Left kidney (tissue), 2 donors: ENCODE results near the gene ANTKMT. TPM values are rescaled to one million over a fixed set of nuclear protein-coding genes. Genes with fewer than 3 reads are reported as not detected.

ENCODE experiments used
- DNase-seq: peaks from one replicate; pipeline ENCODE4 v3.0.0-alpha.2; 2013
- polyA plus RNA-seq: library from polyadenylated mRNA; unstranded; fragments of 120-200 nt; gene quantifications from one replicate; pipeline ENCODE4 v1.2.1, GENCODE V29; 2013; ENCODE audit not compliant: insufficient read length

The ANTKMT gene
- polyA plus RNA-seq, 1 donor = 9.0 TPM

DNA sequence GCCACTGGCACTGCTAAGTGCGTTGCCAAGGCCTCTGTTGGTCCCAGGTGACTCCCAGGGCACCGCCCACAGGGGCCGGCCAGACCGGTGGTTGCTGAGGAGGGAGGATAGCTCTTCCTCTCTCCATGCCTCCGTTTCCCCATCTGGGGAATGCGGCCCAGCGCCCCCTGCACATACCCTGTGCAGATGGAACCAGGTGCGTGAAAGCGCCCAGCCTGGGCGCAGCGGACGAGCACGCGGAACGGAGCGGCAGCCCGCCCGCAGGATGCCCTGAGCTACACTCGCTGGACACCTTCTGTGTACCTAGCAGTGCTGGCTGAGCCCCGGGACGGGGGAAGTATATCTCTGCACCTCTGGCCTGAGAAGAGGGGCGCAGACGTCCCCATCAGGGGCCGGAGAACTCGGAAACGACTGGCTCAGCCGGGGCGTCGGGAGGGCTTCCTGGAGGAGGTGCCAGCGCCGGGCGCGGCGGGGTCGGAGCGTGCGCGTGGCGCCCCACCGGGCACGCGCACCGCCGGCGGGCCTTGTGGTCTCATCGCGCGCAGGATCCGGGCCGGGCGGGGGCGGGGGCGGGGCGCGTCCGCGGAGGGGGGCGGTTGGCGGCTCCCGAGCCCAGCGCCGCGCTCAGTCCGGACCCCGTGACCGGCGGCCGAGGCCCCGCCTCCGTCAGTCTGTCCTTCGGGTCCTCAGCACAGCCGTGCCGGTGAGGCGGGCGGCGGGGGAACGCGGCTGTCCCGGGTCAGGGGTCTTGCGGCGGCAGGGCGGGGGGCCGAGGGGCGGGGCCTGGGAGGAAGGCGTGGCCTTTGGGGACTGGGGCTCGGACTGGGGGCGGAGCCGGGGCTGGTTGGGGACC lies 5.7 kb downstream of the ANTKMT start, which contains the start of the genes CCDC78 and HAGHL:
Gene CCDC78, minus strand, starts transcription at position 6 of the 853 bp plus-strand sequence. CDS start 76 bp downstream, outside the sequence.
Gene HAGHL, plus strand, starts transcription at position 669 of the 853 bp plus-strand sequence. CDS start 404 bp downstream, outside the sequence.
- no peak for DNase-seq

DNA sequence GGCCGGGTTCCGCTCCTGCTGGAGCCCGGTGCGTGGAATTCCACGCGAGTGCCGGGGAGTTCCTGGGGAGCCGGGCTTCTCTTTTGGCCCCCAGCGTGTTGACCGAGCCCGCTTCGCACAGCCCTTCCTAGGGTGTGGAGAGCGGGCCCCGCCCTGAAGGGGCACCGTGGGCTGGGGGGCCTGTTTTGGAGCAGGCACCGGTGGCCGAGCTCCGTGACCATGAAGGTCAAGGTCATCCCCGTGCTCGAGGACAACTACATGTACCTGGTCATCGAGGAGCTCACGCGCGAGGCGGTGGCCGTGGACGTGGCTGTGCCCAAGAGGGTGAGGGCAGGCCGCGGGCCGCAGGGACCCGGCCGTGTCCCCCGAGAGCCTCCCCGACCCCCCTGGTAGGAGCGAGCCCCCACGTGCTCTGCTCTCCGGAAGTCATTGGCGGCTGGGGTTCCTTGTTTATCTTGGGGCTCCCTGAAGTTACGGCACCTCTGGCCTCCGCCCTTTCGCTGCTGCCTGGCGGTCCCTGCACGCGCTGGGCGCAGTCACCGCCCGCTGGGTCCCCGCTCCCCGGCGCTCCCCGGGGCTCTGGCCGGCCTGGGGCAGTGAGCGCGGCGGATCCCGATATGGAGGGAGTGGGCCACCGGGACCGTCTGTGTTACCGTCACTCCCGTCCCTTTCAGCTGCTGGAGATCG lies 6.5 kb downstream of the ANTKMT start:
- no peak for DNase-seq

DNA sequence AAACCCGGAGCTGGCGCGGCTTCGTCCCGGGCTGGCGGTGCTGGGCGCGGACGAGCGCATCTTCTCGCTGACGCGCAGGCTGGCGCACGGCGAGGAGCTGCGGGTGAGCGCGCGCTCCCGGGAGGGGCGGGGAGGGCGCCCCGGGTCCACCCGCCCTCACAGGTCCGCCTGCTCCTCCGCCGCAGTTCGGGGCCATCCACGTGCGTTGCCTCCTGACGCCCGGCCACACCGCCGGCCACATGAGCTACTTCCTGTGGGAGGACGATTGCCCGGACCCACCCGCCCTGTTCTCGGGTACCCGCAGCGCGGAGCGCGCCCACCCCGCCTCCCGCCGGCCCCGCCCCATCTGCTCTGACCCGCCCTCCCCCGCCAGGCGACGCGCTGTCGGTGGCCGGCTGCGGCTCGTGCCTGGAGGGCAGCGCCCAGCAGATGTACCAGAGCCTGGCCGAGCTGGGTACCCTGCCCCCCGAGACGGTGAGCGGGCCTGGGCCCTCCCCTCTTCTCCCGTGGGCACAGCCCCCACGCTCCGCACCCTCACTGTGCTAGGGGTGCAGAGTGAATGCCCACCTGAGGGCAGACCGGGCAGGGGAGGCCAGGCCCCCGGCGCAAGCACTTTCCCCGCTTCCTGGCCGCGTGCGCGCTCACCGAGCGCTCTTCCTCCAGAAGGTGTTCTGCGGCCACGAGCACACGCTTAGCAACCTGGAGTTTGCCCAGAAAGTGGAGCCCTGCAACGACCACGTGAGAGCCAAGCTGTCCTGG lies 7.4 kb downstream of the ANTKMT start:
- no peak for DNase-seq

DNA sequence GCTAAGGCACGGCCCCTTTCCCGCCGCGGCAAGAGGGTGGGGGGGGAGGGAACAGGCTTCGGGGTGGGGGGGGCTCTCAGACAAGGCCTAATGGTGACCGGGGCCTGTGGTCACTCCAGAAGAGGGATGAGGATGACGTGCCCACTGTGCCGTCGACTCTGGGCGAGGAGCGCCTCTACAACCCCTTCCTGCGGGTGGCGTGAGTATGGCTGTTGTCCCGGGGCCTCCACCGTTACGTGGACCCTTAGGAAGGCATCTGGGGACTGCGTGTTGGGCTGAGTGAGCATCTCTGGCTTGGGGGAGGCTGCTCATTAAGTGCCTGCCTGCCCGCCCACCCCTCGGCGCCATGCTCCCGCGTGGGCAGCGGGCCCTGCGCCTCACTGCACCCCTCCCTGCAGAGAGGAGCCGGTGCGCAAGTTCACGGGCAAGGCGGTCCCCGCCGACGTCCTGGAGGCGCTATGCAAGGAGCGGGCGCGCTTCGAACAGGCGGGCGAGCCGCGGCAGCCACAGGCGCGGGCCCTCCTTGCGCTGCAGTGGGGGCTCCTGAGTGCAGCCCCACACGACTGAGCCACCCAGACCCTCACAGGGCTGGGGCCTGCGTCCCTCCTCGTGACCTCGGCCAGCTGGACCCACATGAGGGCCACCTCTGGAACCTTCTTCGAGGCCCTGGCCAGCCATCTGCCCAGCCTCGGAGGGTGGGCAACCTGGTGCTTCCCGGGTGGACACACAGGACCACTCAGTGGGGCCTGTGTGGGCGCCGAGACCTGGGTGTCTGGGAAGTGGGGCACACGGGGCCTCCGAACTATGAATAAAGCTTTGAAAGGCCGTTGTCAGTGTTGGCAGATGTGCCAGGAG lies 8.2 kb downstream of the ANTKMT start:
- DNase-seq = no peak

DNA sequence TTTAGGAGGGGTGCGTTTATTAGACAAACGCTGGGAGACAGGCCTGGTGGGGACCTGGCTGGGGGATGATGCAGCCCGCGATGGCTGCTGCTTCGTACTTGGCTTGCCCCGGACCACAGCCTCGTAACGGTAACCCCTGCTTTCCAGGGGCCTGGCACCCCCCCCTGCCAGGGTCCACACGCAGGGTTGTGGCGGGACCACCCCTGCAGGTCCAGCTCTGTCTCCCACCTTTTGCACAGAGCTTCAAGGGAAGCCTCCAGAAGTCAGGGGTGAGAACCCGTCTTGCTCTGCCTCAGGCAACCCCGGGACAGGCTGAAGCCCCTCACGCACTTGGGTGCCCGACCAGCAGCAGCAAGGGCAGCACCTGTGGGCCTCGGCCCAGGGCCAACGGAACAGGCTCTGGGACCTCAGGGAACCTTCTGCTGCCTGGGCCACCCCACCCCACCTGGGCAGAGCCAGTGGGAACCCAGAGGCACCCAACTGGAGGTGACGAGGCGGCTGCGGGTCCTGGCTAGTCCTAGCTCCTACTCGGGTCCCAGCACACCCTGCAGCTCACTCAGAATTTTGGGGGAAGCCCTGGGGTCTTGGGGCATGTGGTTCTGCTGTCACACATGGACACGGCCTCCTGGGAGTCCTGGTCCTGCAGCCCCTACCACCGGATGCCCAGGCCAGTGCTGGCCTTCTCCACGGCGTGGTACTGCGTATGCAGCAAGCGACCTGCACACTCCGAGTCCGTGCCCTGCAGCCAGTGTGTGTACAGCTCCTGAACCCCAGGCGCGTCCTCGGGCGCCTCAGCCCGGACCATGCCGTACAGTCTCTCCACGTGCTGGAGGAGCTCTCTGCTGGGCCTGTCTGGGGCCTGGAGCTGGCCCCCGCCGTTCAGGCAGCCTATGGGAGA lies 9.1 kb downstream of the ANTKMT start:
- no peak for DNase-seq

DNA sequence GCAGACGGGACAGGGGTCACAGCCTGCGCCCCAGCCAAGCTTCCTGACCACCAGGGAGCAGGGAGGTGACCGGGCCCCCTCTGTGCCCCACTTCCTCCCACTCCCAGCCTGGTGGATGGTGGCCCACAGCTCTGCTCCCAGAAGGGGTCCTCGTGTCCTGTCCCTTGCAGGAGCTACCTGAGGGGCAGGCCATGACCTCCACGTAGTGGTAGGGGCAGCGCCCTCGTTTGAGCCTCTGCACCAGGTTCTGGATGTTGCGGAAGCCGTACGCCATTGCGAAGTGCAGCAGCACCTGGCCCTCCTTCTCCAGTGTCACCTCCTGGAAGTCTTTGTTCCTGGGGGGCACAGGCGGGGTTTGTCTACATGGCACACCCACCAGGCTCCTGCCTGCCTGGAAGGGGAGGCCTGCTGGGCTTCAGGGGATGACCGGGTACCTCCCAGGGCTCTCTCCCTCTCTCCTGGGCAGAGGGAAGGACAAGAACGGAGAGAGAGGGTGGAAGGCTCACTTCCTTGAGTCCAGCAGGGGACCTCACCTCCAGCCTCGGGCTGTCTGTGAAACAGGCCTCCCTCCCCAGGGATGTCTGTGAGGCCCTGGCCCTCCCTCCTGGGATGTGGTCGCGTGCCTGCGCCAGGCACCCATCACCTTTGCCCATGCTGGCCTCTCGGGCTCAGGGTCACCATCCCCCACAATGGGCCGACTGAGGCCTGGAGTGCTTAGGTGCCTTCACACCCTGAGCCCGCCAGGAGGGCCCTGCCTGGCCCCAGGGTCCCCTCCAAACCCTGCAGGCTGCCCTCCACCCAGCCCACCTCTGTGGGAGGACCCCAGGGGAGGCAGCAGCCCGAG lies 9.9 kb downstream of the ANTKMT start:
- DNase-seq = no peak

DNA sequence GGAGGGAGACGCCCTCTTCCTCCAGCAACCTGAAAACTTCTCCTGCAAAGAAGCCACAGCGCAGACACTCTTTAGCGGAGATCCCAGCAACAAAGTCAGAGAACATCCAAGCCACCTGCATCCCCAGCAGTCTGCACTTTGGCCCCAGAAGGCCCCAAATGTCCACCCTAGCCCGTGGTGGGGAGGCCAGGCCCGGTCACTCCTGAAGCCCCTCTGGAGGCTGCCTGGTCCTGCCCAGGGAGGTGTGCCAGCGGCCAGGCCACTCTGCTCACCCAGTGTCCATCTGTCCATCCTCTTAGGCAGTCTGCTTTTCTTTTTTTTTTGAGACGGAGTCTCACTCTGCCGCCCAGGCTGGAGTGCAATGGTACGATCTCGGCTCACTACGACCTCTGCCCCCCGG lies 11.4 kb downstream of the ANTKMT start:
- DNase-seq = no peak

DNA sequence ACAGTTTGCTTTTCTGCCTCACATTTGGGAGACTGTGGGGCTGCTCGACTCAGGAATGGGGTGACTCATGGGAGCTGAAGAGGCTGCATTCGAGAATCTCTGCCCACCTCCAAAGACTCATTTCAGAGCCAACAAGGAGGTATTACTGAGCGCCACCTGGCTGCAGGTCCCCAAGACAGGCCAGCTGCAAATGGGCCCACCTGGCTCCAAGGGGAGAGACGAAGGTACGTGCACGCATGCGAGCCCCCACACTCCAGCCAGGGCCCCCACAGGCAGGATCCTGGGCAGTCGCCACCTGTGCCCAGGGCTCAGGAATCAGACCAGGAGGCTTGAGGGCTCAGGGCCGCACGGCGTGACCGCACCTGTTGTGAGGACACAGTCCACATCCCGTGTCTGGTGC lies 12.0 kb downstream of the ANTKMT start:
- no peak for DNase-seq

DNA sequence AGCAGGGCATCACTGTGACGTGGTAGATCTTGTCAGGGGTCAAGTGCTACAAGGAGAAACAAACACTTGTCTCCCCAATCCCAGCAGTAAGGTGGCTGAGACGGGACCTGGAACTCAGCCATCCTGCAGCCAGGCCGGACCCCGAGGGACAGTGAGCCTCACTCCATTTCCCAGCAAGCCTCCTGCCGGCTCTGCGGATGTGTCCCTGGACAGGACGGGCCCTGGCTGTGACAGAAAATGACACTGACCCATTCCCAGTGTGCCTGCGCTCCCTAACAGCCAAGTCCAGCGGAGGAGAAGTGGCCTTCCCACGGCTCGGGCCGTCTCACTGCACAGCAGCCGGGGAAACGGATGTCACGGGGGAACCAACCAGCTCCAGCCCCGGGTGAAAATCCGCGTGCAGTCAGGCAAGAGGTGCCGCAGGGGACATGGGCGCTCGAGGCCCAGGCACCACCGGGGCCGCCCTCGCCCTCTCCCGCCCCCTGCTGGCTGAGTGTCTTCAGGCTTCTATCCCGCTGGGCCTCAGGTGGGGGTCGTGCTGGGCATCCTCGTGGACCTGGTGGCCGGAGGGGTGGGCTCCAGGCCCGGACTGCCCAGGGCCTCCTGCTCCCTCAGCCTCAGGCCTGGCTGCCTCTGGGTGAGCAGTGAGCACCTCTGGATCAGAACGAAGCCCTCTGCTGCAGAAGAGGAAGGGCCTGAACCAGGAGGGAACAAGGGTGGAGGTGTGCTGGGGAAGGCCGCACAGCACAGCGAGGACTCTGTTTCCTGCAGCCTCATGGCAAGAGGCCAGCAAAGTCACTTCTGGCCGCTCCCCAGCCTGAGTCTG lies 12.6 kb downstream of the ANTKMT start:
- no peak for DNase-seq

DNA sequence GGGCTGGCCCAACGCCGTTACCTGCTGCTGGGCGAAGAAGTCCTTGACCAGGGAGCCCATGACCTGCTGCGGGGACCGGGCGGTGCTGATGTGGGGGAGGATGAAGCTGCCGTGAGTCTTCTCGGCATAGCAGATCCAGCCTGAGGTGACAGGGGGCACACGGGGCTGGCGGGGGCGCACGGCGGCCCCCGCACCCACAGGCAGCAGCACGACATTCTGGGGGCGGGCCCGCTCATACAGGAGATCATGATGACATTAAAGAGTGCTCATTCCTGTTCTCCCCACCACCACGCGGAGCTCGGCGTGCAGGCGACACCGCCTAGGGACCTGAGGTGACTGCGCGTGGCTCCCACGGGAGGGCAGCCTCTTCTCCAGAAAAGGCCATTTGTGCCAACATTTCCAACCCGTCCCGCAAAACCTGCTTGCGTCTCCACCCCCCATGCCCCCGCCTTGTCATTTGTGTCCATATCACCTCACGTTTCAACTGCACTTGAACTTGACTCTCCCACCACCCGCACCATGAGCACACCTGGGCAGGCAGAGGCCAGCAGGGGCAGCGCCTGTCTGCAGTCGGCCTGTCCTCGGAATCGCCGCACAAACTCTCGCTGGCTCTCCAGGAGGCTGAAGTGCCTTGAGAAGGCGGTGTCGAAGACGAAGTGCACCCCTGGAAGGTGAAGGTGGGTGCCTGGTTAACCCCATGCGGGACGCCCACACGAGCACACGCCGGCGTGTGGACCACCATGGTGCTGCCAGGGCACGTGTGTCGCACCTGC lies 13.4 kb downstream of the ANTKMT start:
- DNase-seq = no peak

DNA sequence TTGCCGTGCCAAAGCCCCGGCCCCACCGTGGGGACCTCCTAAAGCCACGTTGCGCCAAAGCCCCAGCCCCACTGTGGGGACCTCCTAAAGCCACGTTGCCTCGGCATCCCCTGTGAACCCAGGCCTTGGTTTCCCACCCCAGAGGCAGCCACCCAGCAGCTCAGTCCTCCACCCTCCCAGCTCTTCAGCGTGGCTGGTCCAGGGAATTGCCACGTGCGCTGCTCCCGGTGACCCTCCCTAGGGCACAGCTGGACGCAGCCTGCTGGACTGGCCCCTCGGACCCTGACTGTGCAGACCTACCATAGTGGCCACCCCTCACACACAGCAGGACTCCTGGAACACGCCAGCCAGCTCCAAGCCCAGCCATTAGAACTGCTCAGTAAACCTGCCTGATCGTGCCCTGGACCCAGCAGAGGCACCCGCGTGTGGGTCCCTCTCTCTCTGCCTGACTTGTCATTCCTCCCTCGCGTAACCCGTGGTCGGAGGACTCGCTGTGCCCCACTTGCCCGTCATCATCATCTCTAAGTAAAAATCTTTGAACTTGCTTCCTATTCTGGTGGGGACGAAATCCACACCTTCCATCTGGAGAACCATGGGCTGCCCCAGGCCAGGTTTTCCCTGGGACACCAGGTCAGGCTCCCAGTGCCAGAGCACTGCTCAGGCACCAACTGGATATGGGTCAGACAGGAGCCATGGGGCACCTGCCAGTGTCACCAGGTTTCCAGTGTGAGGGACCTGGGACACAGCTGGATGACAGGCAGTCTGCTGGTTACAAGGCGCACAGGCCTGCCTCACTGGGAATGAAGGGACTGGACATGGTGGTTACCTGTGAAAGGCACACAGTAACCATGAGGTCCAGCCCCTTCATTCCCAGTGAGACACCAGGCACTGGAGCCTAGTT lies 14.3 kb downstream of the ANTKMT start:
- DNase-seq = no peak

DNA sequence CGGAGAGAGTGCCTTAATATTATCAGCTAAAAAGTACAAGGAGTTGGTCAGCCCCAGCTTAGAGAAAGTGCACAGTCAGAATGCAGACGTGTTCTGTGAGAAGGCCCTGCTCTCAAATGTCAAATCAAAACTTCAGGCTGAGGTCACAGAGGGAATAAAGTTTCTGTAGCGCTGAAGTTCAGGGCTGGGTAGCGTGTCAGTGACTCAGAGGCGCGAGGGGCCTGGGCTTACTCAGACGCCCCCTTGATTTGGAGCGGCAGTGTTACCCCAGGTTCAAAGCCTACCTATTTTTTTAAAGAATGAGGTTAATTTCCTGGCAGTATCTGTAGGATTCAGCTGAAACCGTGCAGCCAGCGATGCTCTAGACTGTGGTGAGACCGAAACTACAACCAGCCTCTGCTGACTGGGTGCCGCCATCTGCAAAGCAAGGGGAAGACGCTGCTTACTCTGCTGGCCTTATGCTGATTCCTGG lies 15.1 kb downstream of the ANTKMT start:
- DNase-seq = no peak

DNA sequence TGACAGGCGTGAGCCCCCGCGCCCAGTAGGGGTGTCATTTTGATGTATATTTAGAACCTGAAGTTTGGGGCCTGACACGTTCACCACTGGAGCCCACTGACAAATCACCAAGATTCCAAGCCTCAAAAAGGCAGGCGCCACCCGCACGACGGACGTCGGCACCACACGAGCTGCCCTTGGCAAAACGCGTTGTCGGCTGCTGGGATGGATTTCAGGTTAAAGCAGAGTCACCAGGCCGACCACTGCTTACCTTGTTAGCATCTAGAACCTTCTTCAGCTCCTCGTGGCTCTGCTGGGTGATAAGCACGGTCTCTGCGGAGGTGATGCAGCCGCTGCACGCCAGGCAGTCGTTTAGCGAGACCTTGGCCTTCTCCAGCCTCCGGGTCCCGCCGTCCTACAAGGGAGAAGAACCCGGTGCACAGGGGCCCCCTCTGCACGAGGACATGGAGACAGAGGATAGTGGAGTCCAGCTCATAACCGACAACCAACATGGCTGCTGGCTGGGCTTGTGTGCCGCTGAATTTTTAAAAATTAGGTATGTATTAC lies 16.1 kb downstream of the ANTKMT start:
- DNase-seq = no peak

DNA sequence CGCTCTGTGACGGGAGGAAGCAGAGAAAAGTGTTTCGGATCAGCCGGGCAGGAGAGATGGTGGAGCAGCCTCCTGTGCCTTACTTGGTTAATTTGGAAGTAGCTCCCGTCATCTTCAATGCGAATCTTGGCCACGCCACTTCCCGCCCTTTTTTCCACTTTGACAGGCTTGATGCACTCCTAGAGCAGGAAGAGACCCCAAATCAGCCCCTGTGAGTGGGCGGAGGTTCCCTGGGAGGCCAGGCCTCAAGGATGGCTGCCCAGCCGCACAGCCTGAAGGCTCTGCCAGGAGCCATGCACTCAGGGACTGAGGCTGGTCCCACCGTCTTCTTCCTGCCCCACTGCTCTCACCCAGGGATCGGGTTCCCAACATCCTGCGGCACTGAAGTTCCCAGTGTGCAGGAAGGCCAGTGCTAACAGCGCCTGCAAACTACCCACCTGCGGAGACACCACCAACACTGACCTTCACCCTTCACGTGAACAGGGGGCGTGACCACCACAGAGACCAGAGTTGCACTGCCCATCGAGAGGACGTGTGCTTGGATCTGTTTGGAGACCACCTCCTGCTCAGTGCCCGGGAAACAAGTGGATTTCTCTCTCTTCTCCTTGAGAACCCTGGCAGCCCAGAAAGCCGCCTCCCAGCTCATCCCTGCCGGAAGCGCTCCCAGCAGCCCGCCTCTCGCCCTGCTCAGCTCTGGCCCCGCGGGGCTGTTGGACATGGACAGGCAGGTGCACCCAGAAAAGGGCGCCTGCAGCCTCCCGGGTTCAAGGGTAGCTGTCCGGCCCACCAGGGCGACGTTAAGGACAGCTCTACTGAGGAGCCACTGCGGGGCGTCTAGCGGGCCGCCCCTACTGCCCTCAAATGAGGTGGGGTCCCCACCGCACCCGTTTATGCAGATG lies 18.9 kb downstream of the ANTKMT start:
- DNase-seq = no peak

DNA sequence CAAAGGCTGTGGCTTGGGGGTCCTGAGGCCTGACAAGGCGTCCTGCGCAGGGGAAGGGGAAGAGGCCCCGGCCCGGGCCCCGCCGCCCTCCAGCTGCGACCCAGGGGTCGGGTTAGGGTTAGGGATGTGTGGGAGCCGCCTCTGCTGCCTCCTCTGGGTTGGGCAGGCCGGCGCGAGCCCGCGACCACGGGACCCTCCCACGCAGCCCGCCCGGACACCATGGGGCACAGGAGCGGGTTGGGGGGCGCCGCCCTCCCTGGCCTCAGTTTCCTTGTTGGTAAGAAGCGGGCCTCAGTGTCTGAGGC lies 19.5 kb downstream of the ANTKMT start:
- no peak for DNase-seq
